Keratinocyte (primary cell): ENCODE results near the gene RPL26. TPM values are rescaled to one million over a fixed set of nuclear protein-coding genes. Genes with fewer than 3 reads are reported as not detected.

ENCODE experiments used
- DNase-seq: peaks from one replicate; pipeline ENCODE4 v3.0.0-alpha.2; 2011; ENCODE audit warnings: low read depth, missing footprints, low spot score
- FAIRE-seq: peaks from 2 replicates; lab custom pipeline; 2011; peaks lifted over from hg19 to GRCh38; lab: Jason Lieb, UNC
- H2AFZ ChIP-seq: 2 replicates; pipeline ENCODE4 v1.6.0; 2012; ENCODE audit warnings: low read length, control low read depth, inconsistent platforms; ENCODE audit not compliant: control insufficient read depth
- H3K27ac ChIP-seq: 2 replicates; pipeline ENCODE4 v1.5.1; 2011; ENCODE audit warnings: low read length; ENCODE audit not compliant: control insufficient read depth, insufficient read depth
- H3K27me3 ChIP-seq: 3 replicates; pipeline ENCODE4 v1.6.0; 2011; ENCODE audit warnings: low read length; ENCODE audit not compliant: control insufficient read depth, insufficient read depth; ENCODE audit errors: extremely low read depth
- H3K36me3 ChIP-seq, 2 experiments: 2 replicates in 1 of 2; 3 replicates in 1 of 2; pipeline ENCODE4 v1.5.1; 2011; ENCODE audit warnings: low read length in 2 of 2, mild to moderate bottlenecking in 1 of 2; ENCODE audit not compliant: control insufficient read depth in 2 of 2, insufficient read depth in 2 of 2; ENCODE audit errors: extremely low read depth in 1 of 2
- H3K4me1 ChIP-seq: 3 replicates; pipeline ENCODE4 v1.5.1; 2011; ENCODE audit warnings: low read length; ENCODE audit not compliant: control insufficient read depth, insufficient read depth; ENCODE audit errors: extremely low read depth
- H3K4me2 ChIP-seq: 3 replicates; pipeline ENCODE4 v1.6.0; 2011; ENCODE audit warnings: low read depth, low read length; ENCODE audit not compliant: control insufficient read depth, insufficient read depth; ENCODE audit errors: extremely low read depth
- H3K4me3 ChIP-seq, 3 experiments: fragments of 200-600 bp in 1 of 3; sonication (generic) in 1 of 3; 2 replicates in 2 of 3; 3 replicates in 1 of 3; pipeline ENCODE4 v1.5.1; 2011 to 2016; ENCODE audit warnings: low read length in 3 of 3, mild to moderate bottlenecking in 3 of 3, control low read depth in 2 of 3, inconsistent platforms in 1 of 3, low read depth in 1 of 3, mixed read lengths in 1 of 3, mixed run types in 1 of 3, moderate library complexity in 1 of 3; ENCODE audit not compliant: control insufficient read depth in 2 of 3, insufficient read depth in 2 of 3; ENCODE audit errors: extremely low read depth in 1 of 3
- H3K79me2 ChIP-seq: 2 replicates; pipeline ENCODE4 v1.6.0; 2012; ENCODE audit warnings: low read length; ENCODE audit not compliant: control insufficient read depth, insufficient read depth
- H3K9ac ChIP-seq: 3 replicates; pipeline ENCODE4 v1.6.0; 2011; ENCODE audit warnings: low read length; ENCODE audit not compliant: control insufficient read depth, insufficient read depth; ENCODE audit errors: extremely low read depth
- H3K9me1 ChIP-seq: 3 replicates; pipeline ENCODE4 v1.6.0; 2011; ENCODE audit warnings: low read length; ENCODE audit not compliant: control insufficient read depth, insufficient read depth; ENCODE audit errors: extremely low read depth
- H3K9me3 ChIP-seq: 2 replicates; pipeline ENCODE4 v1.5.1; 2012; ENCODE audit warnings: low read depth, low read length; ENCODE audit not compliant: control insufficient read depth
- H4K20me1 ChIP-seq: 3 replicates; pipeline ENCODE4 v1.6.0; 2011; ENCODE audit warnings: low read length; ENCODE audit not compliant: control insufficient read depth, insufficient read depth; ENCODE audit errors: extremely low read depth
- EZH2 ChIP-seq: IDR thresholded peaks from one replicate; pipeline ENCODE4 v1.6.1; 2012; ENCODE audit warnings: inconsistent platforms, mild to moderate bottlenecking, low read length, moderate library complexity
- dilution Hi-C: fragments of 300-500 bp; cut with MboI; formaldehyde crosslinking; loops from one replicate; pipeline ENCODE4 v1.7.0; 2020; ENCODE audit warnings: low sequenced_read_pairs; ENCODE audit not compliant: extremely low pct_ligation_motif_present
- polyA plus RNA-seq, 5 experiments: library from polyadenylated mRNA; depleted of rRNA in 3 of 5; stranded (reverse) in 3 of 5; stranded (forward) in 1 of 5; unstranded in 1 of 5; fragments of >200 nt; gene quantifications; 1 replicate in 1 of 5; 2 replicates in 3 of 5; 3 replicates in 1 of 5; pipeline versions ENCODE4 v1.2.1 to v1.2.3, GENCODE V29; 2011 to 2012; ENCODE audit warnings: missing spikeins in 2 of 5, low read depth in 1 of 5, low replicate concordance in 1 of 5
- TF ChIP-seq, protein P1 (sequence below), 3 experiments: IDR thresholded peaks in 1 of 3; conservative IDR thresholded peaks in 1 of 3; optimal IDR thresholded peaks in 1 of 3; 2 replicates in 2 of 3; 3 replicates in 1 of 3; pipeline versions ENCODE3 to v1.5.1; 2011; ENCODE audit warnings: low read length in 3 of 3, mild to moderate bottlenecking in 3 of 3, moderate library complexity in 2 of 3, control low read depth in 1 of 3, inconsistent platforms in 1 of 3; ENCODE audit not compliant: insufficient read depth in 2 of 3; ENCODE audit errors: extremely low read depth in 1 of 3

RPL26 gene
- polyA plus RNA-seq, 1 donor (not counting 4 experiments of a cell fraction or from before 2014, with no cell fraction given): 5,909 TPM

DNA sequence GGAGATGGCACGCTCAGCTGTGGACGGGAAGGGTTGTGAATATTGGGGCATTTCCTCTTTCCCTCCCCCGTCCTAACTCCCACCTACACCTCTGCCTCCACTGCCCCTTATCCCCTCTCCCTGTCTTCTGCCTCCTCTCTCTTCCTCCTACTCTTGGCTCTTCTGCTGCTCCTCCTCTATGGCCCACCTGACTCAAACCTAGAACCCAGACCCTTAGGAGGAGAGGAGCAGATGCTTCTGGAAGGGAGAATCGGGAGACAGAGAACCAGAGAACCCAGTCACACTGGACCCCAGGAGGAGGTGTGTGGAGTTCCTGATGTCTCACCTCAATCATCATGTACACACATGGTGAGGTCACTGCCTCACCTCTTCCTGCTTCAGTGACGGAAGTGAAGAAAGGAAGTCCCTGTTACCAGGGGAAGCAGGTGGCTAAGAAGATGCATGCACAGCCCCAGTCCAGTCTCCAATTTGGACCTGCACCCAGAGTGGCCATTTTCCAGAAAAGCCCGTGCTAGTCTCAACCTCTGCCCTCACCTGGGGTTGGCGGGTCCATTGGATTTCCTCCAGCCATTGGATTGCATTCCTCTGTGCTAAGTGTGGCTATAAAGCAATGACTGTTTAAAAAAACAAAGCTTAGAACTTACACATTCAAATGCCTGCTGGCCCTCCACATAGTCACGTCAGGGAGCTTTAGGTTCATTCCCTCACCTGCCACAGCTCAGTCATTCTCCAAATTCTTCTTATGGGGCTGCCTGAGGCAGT is 10.7 kb upstream of the RPL26 start:
- H3K36me3 ChIP-seq: no peaks in the 10 kb centered on the region
- dilution Hi-C loops: no loop called here
- FAIRE-seq: peak; percentile 99
- H3K9me1 ChIP-seq: no peaks in the 10 kb centered on the region
- H3K4me1 ChIP-seq: peaks cover 27% of the 10 kb centered on the region
- H2AFZ ChIP-seq: peak overlapping the region; percentile 54
- TF ChIP-seq EZH2: no peak
- TF ChIP-seq, protein P1, sequence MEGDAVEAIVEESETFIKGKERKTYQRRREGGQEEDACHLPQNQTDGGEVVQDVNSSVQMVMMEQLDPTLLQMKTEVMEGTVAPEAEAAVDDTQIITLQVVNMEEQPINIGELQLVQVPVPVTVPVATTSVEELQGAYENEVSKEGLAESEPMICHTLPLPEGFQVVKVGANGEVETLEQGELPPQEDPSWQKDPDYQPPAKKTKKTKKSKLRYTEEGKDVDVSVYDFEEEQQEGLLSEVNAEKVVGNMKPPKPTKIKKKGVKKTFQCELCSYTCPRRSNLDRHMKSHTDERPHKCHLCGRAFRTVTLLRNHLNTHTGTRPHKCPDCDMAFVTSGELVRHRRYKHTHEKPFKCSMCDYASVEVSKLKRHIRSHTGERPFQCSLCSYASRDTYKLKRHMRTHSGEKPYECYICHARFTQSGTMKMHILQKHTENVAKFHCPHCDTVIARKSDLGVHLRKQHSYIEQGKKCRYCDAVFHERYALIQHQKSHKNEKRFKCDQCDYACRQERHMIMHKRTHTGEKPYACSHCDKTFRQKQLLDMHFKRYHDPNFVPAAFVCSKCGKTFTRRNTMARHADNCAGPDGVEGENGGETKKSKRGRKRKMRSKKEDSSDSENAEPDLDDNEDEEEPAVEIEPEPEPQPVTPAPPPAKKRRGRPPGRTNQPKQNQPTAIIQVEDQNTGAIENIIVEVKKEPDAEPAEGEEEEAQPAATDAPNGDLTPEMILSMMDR (optimal IDR thresholded peaks at IDR 0.05 in 1 of 3, IDR thresholded peaks at IDR 0.05 in 1 of 3, conservative IDR thresholded peaks at IDR 0.05 in 1 of 3; ENCODE audit: extremely low read depth in 1 of 3, insufficient read depth in 2 of 3, low read length in 3 of 3): no peak
- DNase-seq: no peak
- H3K4me2 ChIP-seq: peak overlapping the region; percentile 18
- H4K20me1 ChIP-seq: no peaks in the 10 kb centered on the region
- no peaks in the 10 kb centered on the region for H3K9me3 ChIP-seq
- H3K4me3 ChIP-seq: peak overlapping the region in 1 of 3 experiments; percentile 5
- H3K9ac ChIP-seq: peak overlapping the region; percentile 52
- peaks cover 7% of the 10 kb centered on the region for H3K27me3 ChIP-seq
- no peaks in the 10 kb centered on the region for H3K79me2 ChIP-seq
- peak overlapping the region; percentile 80 for H3K27ac ChIP-seq

DNA sequence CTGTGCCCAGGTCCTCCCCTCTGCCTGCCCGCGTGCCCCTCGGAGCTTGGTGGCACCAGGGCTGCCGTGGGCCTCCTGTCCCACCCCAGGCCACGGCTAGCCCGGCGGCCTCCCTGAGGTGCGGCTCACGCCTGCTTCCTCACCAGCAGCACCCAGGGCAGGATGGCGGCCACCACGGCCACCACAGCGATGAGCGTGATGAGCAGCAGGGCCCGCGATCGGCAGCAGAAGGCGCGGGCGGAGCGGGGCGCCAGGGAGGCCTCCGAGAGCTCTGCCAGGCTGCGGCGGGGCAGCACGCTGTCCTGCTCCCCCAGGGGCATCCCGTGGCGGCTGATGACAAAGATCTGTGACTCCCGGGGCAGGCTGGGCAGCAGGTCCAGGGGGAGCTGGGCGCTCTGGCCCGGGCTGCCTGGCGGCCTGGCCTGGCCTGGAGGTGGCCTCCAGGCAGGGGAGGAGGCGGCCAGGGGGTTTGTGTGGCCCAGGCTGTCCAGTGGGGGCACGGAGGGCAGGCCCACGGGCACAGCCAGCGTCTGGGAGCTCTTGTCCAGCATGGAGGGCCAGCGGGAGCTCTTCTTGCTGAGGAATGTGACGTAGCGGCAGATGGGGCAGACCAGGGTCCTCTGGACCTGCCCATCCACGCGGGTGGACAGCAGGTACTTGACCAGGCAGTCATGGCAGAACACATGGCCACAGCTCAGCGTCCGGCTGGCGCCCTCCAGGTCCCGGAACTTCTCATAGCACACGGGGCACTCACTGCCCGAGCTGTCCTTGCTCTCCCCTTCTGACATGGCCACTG is 9.9 kb upstream of the RPL26 start:
- H3K9me1 ChIP-seq: no peaks in the 10 kb centered on the region
- no peak overlapping the region for H2AFZ ChIP-seq
- H3K4me3 ChIP-seq: no peak overlapping the region
- H3K4me1 ChIP-seq: peaks cover 27% of the 10 kb centered on the region
- no peaks in the 10 kb centered on the region for H3K9me3 ChIP-seq
- dilution Hi-C loops: no loop called here
- DNase-seq (no peak), FAIRE-seq (peak; percentile 9)
- H3K36me3 ChIP-seq: no peaks in the 10 kb centered on the region
- peaks cover 2% of the 10 kb centered on the region for H3K27me3 ChIP-seq
- TF ChIP-seq, protein P1 (optimal IDR thresholded peaks at IDR 0.05 in 1 of 3, IDR thresholded peaks at IDR 0.05 in 1 of 3, conservative IDR thresholded peaks at IDR 0.05 in 1 of 3; ENCODE audit: extremely low read depth in 1 of 3, insufficient read depth in 2 of 3, low read length in 3 of 3): no peak
- no peak for TF ChIP-seq EZH2
- H3K9ac ChIP-seq: peak overlapping the region; percentile 52
- H3K79me2 ChIP-seq: no peaks in the 10 kb centered on the region
- H3K4me2 ChIP-seq: peak overlapping the region; percentile 18
- peak overlapping the region; percentile 80 for H3K27ac ChIP-seq
- no peaks in the 10 kb centered on the region for H4K20me1 ChIP-seq
